Hematopoietic multipotent progenitor cell treated with erythropoietin and hydrocortisone succinate and interleukin-3 and kit ligand, for 4 days (in vitro differentiated cells): ENCODE results near the gene MRPL40.

Experiments used
- DNase-seq: peaks from one replicate; pipeline ENCODE4 v3.0.0-alpha.2; 2015

MRPL40 gene

GRCh38 chr22:19432133-19432851, at the start of gene MRPL40:
TSS of gene MRPL40 (plus strand) at chr22:19432545. CDS start at chr22:19432555, 10 bp downstream.
- DNase-seq, result peak; percentile 98

- no peak for DNase-seq
Observed at GRCh38 chr22:19383292-19383691, 49.1 kb upstream of the MRPL40 start.

DNA sequence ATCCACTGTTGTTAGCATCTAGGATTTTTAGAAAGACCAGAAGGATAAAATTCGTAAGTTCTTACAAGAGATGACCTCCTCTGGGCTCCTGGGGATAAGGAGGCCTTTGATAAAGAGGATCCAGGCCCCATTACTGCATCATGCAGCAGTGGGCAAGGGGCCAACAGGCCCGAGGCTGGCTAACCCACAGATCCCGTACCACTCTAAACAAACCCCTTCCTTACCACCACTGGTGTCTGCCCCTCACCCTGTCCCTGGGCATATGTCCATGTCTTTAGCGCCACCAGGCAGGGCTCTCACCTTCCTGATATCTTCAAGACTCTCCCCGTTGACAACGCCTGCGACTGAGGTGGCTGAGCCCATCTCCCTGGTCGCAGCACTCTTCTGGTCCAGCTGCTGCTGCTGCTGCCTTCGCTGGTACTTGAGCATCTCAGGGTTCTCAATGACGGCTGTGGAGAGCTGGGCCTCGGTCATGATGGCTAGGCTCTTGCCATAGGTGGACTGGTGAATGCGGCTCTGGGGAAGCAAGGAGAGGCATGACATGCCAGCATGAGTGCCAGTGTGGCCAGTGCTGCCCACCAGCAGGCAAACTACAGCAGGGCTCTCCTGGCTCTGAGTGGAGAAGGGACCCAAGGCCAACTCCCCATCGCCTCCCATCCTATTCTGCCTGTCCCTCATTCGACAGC, 47.0 kb upstream of the MRPL40 start:
- no peak for DNase-seq

GRCh38 chr22:19386248-19386647, 46.1 kb upstream of the MRPL40 start:
- DNase-seq, result no peak

DNA sequence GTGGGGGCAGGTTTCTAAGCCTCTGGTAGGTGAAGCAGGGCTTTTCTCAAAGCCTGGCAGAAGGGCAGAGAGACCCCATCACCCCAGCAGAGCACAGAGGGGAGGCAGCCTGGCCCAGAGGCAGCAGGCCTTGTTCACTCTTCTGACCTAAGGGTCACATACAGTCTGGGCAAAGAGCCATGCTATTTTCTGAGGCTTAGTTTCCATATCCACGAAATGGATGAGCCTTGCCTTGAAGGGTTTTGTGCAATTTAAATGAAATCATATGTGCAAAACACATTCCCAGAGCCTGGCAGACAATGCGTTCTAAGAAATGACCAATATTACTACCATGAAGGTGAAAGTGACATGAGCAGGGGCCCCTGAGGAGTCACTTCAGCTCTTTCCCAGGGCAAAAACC, 45.3 kb upstream of the MRPL40 start:
- no peak for DNase-seq

- no peak for DNase-seq
Observed at GRCh38 chr22:19387575-19387974, 44.8 kb upstream of the MRPL40 start.

DNA sequence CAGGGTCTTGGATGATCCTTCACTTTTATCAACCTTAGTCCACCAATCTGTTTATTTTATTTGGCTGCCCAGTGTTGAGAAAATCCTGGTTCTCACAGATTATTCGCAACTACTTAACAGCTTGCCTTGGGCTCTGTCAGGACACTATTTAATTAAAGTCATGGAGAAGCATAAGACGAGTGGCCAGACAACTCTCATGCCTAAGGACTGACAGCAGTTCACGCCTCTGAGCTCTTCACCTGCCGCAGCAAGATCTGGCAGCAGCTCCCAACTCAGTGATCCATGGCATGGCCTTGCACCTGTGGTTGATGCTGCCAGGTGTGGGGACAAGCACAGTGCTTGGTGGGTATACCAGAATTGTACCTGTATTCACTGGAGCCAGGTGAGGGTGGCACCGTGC, 38.6 kb upstream of the MRPL40 start:
- DNase-seq, result no peak

GRCh38 chr22:19394274-19395050, 37.9 kb upstream of the MRPL40 start:
- DNase-seq, result no peak

- no peak for DNase-seq
Observed at GRCh38 chr22:19395276-19395675, 37.1 kb upstream of the MRPL40 start.

DNA sequence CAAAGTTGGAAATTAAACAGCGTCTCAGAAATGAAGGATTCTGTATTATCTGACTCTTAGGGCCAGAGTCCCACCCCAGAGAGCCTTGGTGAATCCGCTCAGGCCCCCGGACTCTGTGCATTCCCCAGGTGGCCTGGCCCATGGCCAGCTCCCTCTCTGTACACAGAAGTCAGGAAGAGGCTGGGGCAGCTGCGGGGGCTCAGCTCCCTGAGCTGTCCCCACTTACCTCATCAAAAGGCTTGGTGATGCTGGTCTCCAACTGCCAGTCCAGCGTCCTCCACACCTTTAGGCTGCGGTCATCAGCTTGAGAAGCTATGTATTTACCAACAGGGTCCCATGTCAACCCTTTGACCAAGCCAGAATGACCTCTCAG, 35.8 kb upstream of the MRPL40 start:
- no peak for DNase-seq

DNA sequence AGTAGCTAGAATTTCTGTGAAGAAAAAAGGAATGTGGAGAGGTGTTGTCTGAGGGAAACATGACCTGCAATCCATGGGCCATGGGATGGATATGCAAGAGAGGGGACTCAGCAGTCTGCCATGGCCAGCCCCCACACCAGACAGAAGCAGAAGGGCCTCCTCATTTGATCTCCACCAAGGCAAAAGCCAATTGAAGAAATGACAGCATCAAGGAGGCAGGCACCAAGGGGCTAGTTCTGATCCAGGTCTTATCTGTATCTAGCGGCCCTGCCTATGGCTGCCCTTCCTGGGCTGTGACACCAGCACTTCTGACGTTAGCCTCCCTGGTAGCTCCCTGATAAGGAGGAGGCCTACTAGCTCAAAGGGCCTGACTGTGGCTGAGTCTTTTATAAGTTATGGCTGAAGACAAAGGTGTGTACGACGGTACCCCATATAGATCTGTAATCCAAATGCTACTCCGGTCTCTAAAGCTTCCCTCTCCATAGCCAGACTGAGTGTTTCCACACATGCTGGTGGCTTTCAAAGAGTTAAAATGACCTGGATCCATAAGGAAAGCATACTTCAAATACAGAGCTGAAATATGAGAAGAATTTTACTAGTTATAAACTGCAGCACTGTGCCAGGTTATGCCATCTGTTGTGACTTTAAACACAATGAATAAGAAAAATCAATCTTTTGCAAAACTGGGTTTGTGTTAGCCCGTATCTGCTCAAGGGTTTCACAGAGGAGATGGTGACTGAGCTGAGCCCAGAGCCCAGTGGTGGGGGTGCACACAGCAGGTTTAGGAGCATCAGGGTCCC, 35.2 kb upstream of the MRPL40 start:
- DNase-seq, result peak; percentile 95

DNA sequence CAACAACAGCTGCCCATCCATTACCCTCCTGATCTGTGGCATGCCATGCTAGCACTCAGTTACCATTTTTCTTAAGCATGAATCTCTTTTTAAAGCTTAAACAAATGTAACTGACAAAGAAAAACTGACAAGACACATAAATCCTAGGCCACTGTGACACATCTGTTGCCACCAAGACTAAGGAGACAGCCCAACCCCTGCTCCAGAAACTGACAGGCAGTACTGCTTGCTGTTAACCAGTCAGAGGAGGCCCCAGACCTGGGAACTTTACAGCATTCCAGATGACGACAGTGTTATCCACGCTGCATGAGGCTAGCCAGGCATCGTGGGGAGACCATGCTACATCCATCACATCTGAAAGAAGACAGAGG, 34.6 kb upstream of the MRPL40 start:
- DNase-seq, result peak; percentile 18

GRCh38 chr22:19398206-19398605, 34.1 kb upstream of the MRPL40 start:
- peak; percentile 93 for DNase-seq

GRCh38 chr22:19398652-19399051, 33.7 kb upstream of the MRPL40 start:
- peak; percentile 32 for DNase-seq

DNA sequence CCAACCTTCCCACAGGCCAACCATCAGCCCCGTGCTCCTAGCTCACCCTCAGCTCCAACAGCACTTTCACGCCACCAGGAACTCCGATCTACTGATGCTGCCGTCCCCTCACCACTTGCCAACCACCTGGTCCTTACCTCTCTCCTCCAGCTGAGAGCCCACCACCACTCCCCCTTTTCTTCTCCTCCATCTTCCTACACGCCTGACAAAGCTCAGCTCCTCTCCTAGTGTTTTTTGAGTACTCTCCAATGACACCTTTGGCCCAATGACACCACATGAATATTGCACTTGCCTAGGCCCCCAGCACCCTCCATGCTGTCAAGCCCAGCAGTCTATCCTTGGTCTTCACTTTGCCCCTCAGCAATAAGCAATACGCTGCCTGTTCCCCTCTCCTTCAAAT, 31.5 kb upstream of the MRPL40 start:
- DNase-seq, result no peak

GRCh38 chr22:19401483-19401882, 30.9 kb upstream of the MRPL40 start:
- DNase-seq, result no peak

DNA sequence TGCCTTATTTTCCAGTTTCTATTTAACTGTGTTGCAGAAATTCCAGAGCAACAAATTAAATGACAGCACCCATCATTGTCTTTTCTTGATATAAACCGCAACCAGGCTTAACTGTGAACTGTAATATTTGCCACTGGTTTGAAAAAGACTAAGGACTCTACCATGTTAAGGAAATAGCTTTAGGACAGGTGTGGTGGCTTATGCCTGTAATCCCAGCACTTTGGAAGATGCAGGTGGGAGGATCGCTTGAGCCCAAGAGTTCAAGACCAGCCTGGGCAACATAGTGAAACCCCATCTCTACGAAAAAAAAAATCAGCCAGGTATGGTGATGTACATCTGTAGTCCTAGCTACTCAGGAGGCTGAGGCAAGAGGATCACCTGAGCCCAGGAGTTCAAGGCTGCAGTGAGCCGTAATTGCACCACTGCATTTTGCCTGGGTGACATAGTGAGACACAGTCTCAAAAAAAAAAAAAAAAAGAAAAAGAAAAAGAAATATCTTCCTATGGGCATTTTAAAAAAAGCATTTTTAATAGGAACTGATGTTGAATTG, 29.6 kb upstream of the MRPL40 start:
- DNase-seq, result no peak

GRCh38 chr22:19404676-19405075, 27.7 kb upstream of the MRPL40 start:
- no peak for DNase-seq

DNA sequence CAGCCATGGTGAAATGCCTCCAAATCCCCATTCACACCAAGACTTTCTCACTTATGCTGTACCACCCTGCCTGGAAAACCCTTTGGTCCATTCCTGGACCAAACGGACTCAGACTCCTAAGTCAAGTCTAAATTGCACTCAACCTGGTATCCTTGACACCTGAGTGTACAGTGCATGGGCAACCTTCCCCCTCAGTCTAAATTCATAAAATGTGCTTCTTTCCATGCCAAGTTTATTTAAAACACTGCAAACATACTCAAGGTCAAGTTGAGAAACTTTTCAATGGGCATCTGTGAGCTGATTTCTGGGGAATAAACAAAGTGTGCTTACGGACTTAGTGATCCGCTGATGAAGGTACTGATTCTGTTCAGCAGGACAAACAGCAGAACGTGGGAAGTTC, 27.2 kb upstream of the MRPL40 start:
- no peak for DNase-seq

DNA sequence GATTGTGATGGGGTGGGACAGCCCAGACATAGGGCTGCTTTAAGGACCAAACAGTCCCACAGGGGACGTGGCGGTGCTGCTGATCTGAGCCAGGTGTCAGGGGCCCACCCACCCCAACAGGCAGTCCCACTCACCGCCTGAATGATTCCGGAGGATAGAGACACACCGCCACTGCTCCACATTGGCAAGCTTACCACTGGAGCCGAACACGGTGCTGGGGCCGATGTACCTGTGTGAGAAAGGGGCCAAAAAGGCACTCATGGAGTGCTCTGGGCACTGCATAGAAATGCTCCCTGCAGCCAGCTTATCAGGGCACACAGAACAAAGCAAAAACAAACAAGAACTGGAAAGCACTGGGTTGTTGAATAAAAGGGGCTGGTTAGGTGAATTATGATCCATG, 26.7 kb upstream of the MRPL40 start:
- DNase-seq, result no peak

GRCh38 chr22:19406281-19406811, 26.0 kb upstream of the MRPL40 start:
- no peak for DNase-seq

GRCh38 chr22:19406846-19407245, 25.5 kb upstream of the MRPL40 start:
- no peak for DNase-seq
